K562 (cell line): Measurements from ENCODE around the gene CGNL1. TPM values are rescaled to one million over a fixed set of nuclear protein-coding genes. Genes with fewer than 3 reads are reported as not detected.

Experiments
- ATAC-seq: fragments of 200-7000 bp; cut with Tn5 transposase; 3 replicates; pipeline ENCODE4 v1.9.1; 2020; ENCODE audit warnings: moderate library complexity
- BruUV-seq: library from RNA; stranded (reverse); fragments of 400-500 nt; replicated peaks from 2 replicates; lab custom pipeline; 2021; lab: Mats Ljungman, UMichigan
- CTCF ChIA-PET: fragments of 300-600 bp; formaldehyde crosslinking; extraction: SDS; loops from one replicate; lab custom pipeline; 2021; ENCODE audit warnings: low intra/inter-chr PET ratio; lab: Yijun Ruan, JAX
- POLR2A ChIA-PET: fragments of 300-600, 350-650 bp; sonication (Branson Sonifier 250); formaldehyde crosslinking; extraction: SDS; loops from one replicate; lab custom pipeline; 2021; ENCODE audit warnings: antibody characterized with exemption, inconsistent platforms; lab: Yijun Ruan, JAX
- DNase-seq, 4 experiments: peaks; one replicate each; pipeline versions ENCODE4 v3.0.0 to v3.0.0-alpha.2; 2011 to 2018; ENCODE audit warnings: low spot score in 3 of 4, mixed read lengths in 3 of 4; ENCODE audit errors: extremely low read depth in 1 of 4
- FAIRE-seq: peaks from 2 replicates; lab custom pipeline; 2011; peaks lifted over from hg19 to GRCh38; lab: Jason Lieb, UNC
- H2AFZ ChIP-seq: 2 replicates; pipeline ENCODE4 v1.6.0; 2011; ENCODE audit warnings: low read depth, low read length, control low read depth, inconsistent platforms
- H3K27ac ChIP-seq: fragments of 200-600 bp; 3 replicates; pipeline ENCODE4 v1.8.0; 2011; ENCODE audit warnings: low read depth, mild to moderate bottlenecking, control low read depth, inconsistent platforms, low read length, moderate library complexity, mixed read lengths; ENCODE audit errors: extremely low read depth
- H3K27me3 ChIP-seq, 2 experiments: fragments of 300-600 bp in 1 of 2; 2 replicates in 1 of 2; 3 replicates in 1 of 2; pipeline versions ENCODE4 v1.6.0 to v1.8.0; 2011; ENCODE audit warnings: inconsistent platforms in 2 of 2, low read length in 2 of 2, mild to moderate bottlenecking in 1 of 2, mixed read lengths in 1 of 2, moderate library complexity in 1 of 2; ENCODE audit not compliant: control insufficient read depth in 2 of 2, insufficient read depth in 2 of 2
- H3K36me3 ChIP-seq: fragments of 300-600 bp; 3 replicates; pipeline ENCODE4 v1.8.0; 2011; ENCODE audit warnings: mild to moderate bottlenecking, low read length, inconsistent platforms; ENCODE audit not compliant: control insufficient read depth, insufficient read depth
- H3K4me1 ChIP-seq, 2 experiments: fragments of 200-600 bp in 1 of 2; replicated peaks in 1 of 2; 2 replicates in 1 of 2; 3 replicates in 1 of 2; pipeline versions ENCODE4 v1.5.1 to v1.8.0; 2011; ENCODE audit warnings: inconsistent platforms in 2 of 2, low read length in 2 of 2, mild to moderate bottlenecking in 1 of 2, mixed read lengths in 1 of 2, moderate library complexity in 1 of 2; ENCODE audit not compliant: control insufficient read depth in 2 of 2, insufficient read depth in 2 of 2
- H3K4me2 ChIP-seq: 2 replicates; pipeline ENCODE4 v1.6.1; 2011; ENCODE audit warnings: low read length, control low read depth, inconsistent platforms, mixed read lengths; ENCODE audit not compliant: insufficient read depth
- H3K4me3 ChIP-seq: fragments of 200-600 bp; sonication (generic), shearing (Covaris generic); 2 replicates; pipeline ENCODE4 v1.5.1; 2016; ENCODE audit warnings: control low read depth, inconsistent platforms
- H3K79me2 ChIP-seq: fragments of 200-600 bp; 3 replicates; pipeline ENCODE4 v1.8.0; 2011; ENCODE audit warnings: low read length, inconsistent platforms; ENCODE audit not compliant: control insufficient read depth, insufficient read depth
- H3K9ac ChIP-seq, 2 experiments: 2 replicates each; pipeline versions ENCODE4 v1.6.0 to v1.6.1; 2011; ENCODE audit warnings: low read depth in 2 of 2, low read length in 2 of 2, control low read depth in 1 of 2, inconsistent platforms in 1 of 2, mild to moderate bottlenecking in 1 of 2, mixed read lengths in 1 of 2; ENCODE audit not compliant: insufficient read depth in 1 of 2
- H3K9me1 ChIP-seq: one replicate; pipeline ENCODE4 v1.6.0; 2011; ENCODE audit warnings: inconsistent platforms, mild to moderate bottlenecking, low read length, moderate library complexity; ENCODE audit not compliant: control insufficient read depth, insufficient read depth
- H3K9me3 ChIP-seq: replicated peaks from 2 replicates; pipeline ENCODE4 v1.5.1; 2011; ENCODE audit warnings: low read depth, low read length, inconsistent platforms; ENCODE audit not compliant: control insufficient read depth, insufficient read depth
- H4K20me1 ChIP-seq: replicated peaks from 2 replicates; pipeline ENCODE4 v1.6.1; 2011; ENCODE audit warnings: low read length, inconsistent platforms, mixed read lengths; ENCODE audit not compliant: control insufficient read depth, insufficient read depth
- EZH2 ChIP-seq: IDR thresholded peaks from 2 replicates; pipeline ENCODE4 v1.6.1; 2012; ENCODE audit warnings: low read depth, mild to moderate bottlenecking, inconsistent platforms, low read length, borderline replicate concordance
- SMAD1 ChIP-seq: fragments of 150-350 bp; IDR thresholded peaks from 2 replicates; pipeline ENCODE4 v1.6.1; 2014; ENCODE audit warnings: low read length, low read depth; ENCODE audit not compliant: partially characterized antibody
- ZFP91 ChIP-seq: sonication (generic); formaldehyde crosslinking; IDR thresholded peaks from 2 replicates; pipeline ENCODE4 v1.8.0; 2022; ENCODE audit warnings: mild to moderate bottlenecking, missing genetic modification reagents
- WGBS: fragments of 100-300 bp; shearing (Covaris generic); methylation state at CpG from one replicate; pipeline ENCODE4 v1.1.6; 2016; ENCODE audit warnings: low coverage, mixed read lengths; ENCODE audit not compliant: insufficient coverage; ENCODE audit errors: missing lambda C conversion rate; 5-methylcytosine and 5-hydroxymethylcytosine counted together
- in situ Hi-C: fragments of 300-500 bp; cut with MboI; formaldehyde crosslinking; loops from 4 replicates; pipeline ENCODE4 v1.15.0; 2018; ENCODE audit warnings: inconsistent platforms, mixed read lengths
- intact Hi-C: fragments of 100-400 bp; cut with micrococcal nuclease; formaldehyde crosslinking; loops from 2 replicates; pipeline ENCODE4 v1.14.2; 2022
- polyA plus RNA-seq, 8 experiments: library from polyadenylated mRNA; depleted of rRNA in 4 of 8; stranded (reverse) in 5 of 8; unstranded in 3 of 8; fragments of >200 nt; fragmentation: Nextera tagmentation in 2 of 8; fragmentation: Illumina TruSeq in 1 of 8; extraction: Ambion mirVana in 2 of 8; extraction: Trizol in 1 of 8; gene quantifications; 2 replicates each; pipeline versions ENCODE4 v1.2.1 to v1.2.3, GENCODE V29; 2011 to 2014; ENCODE audit warnings: inconsistent platforms in 1 of 8, missing spikeins in 1 of 8
- total RNA-seq, 7 experiments: library from RNA; depleted of rRNA in 6 of 7; stranded (reverse); fragments of >200 nt in 6 of 7; fragmentation: Illumina TruSeq in 2 of 7; extraction: Trizol in 2 of 7; gene quantifications; 2 replicates each; pipeline versions ENCODE4 v1.2.1 to v1.2.3, GENCODE V29; 2011 to 2021; ENCODE audit warnings: low replicate concordance in 1 of 7
- TF ChIP-seq, protein P1 (sequence below), 2 experiments: fragments of 450-650 bp; formaldehyde crosslinking in 1 of 2; IDR thresholded peaks; 2 replicates each; pipeline versions ENCODE4 v1.4.0 to v1.6.1; 2014 to 2020; ENCODE audit warnings: mild to moderate bottlenecking in 2 of 2, borderline replicate concordance in 1 of 2, low read depth in 1 of 2

Gene CGNL1
- total and polyA plus RNA-seq, 9 of the 15 experiments (the other 6 are each of a cell fraction or from before 2014, with no cell fraction given): 0.01 to 0.07 TPM; not detected in 7

DNA sequence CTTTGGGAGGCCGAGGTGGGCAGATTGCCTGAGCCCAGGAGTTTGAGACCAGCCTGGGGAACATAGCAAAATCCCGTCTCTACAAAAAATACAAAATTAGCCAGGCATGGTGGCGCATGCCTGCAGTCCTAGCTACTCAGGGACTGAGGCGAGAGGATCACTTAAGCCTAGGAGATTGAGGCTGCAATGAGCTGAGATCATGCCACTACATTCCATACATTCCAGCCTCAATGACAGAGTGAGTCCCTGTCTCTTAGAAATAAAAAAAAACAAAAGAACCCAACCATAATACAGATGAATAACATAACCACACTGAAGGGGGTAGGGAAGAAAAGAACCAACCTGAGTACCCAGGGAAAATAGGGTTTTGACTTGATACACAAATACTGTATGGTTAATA is 19.7 kb upstream of the CGNL1 start:
- CTCF ChIA-PET: no interaction called here

More for the DNA sequence above, 19.7 kb upstream of the CGNL1 start:
- FAIRE-seq (no peak), ATAC-seq (no peak), DNase-seq (no peak)
- Histone ChIP-seq H3K9ac (no peak overlapping the region), H4K20me1 (no peaks in the 10 kb centered on the region), H3K9me1 (no peaks in the 10 kb centered on the region), H3K4me1 (no peaks in the 10 kb centered on the region), H3K4me2 (no peak overlapping the region), H3K27me3 (peaks cover 27 to 39% of the 10 kb centered on the region in 2 experiments), H3K4me3 (no peak overlapping the region), H3K79me2 (no peaks in the 10 kb centered on the region), H3K9me3 (no peaks in the 10 kb centered on the region), H2AFZ (no peak overlapping the region), H3K36me3 (no peaks in the 10 kb centered on the region), H3K27ac (no peak overlapping the region)
- 0% methylated on average over 4 of the region's 4 CpGs for WGBS
- in situ Hi-C loops: no loop called here
- TF ChIP-seq EZH2 (no peak), ZFP91 (CRISPR knock-in tag) (no peak), SMAD1 (no peak)
- TF ChIP-seq, protein P1, sequence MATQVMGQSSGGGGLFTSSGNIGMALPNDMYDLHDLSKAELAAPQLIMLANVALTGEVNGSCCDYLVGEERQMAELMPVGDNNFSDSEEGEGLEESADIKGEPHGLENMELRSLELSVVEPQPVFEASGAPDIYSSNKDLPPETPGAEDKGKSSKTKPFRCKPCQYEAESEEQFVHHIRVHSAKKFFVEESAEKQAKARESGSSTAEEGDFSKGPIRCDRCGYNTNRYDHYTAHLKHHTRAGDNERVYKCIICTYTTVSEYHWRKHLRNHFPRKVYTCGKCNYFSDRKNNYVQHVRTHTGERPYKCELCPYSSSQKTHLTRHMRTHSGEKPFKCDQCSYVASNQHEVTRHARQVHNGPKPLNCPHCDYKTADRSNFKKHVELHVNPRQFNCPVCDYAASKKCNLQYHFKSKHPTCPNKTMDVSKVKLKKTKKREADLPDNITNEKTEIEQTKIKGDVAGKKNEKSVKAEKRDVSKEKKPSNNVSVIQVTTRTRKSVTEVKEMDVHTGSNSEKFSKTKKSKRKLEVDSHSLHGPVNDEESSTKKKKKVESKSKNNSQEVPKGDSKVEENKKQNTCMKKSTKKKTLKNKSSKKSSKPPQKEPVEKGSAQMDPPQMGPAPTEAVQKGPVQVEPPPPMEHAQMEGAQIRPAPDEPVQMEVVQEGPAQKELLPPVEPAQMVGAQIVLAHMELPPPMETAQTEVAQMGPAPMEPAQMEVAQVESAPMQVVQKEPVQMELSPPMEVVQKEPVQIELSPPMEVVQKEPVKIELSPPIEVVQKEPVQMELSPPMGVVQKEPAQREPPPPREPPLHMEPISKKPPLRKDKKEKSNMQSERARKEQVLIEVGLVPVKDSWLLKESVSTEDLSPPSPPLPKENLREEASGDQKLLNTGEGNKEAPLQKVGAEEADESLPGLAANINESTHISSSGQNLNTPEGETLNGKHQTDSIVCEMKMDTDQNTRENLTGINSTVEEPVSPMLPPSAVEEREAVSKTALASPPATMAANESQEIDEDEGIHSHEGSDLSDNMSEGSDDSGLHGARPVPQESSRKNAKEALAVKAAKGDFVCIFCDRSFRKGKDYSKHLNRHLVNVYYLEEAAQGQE (IDR thresholded peaks at IDR 0.05; ENCODE audit: borderline replicate concordance): no peak
- TF ChIP-seq, protein P1 (CRISPR knock-in tag; IDR thresholded peaks at IDR 0.05; ENCODE audit: low read depth): no peak
- POLR2A ChIA-PET: interaction anchor here (1.6 kb wide), 1 partner anchor 16 kb away, joined by 4 read pairs; no protein-coding TSS in a partner anchor
- no TSS peak for BruUV-seq
- intact Hi-C loops: no loop called here
